ENCODE results near the gene CNTNAP5. TPM values are rescaled to one million over a fixed set of nuclear protein-coding genes. Genes with fewer than 3 reads are reported as not detected.

CNTNAP5 gene
- total and polyA plus RNA-seq, 4 experiments from 2014 or later: not detected

- H3K4me3 ChIP-seq (ENCODE audit: low read length in 2 of 2): no peak overlapping the region
- no peak overlapping the region for H3K27ac Mint-ChIP-seq
- no peaks in the 10 kb centered on the region for H3K4me1 ChIP-seq (ENCODE audit: insufficient read depth, low read length)
- H3K36me3 ChIP-seq (ENCODE audit: insufficient read depth, low read length): no peaks in the 10 kb centered on the region
- H3K9me3 Mint-ChIP-seq: peaks cover 0 to 12% (median 6%) of the 10 kb centered on the region in 8 donors
- no peaks in the 10 kb centered on the region for H3K27me3 ChIP-seq (ENCODE audit: insufficient read depth, low read length)
- H3K27me3 Mint-ChIP-seq: peaks cover 0 to 1% of the 10 kb centered on the region in 2 donors
- H3K36me3 Mint-ChIP-seq: no peaks in the 10 kb centered on the region
- intact Hi-C loops (cut with micrococcal nuclease): no loop called here
- H3K4me3 Mint-ChIP-seq: no peak overlapping the region
- ChIA-PET POLR2A (ENCODE audit: partially characterized antibody) (no interaction called here), CTCF (ENCODE audit: partially characterized antibody) (no interaction called here)
- H3K9me3 ChIP-seq (ENCODE audit: control insufficient read depth in 1 of 2, low read length in 2 of 2): no peaks in the 10 kb centered on the region
- H3K27ac ChIP-seq (ENCODE audit: low read depth, low read length): no peak overlapping the region
- H3K4me1 Mint-ChIP-seq: no peaks in the 10 kb centered on the region
- no peak for DNase-seq
Measured at GRCh38 chr2:124526221-124526620, 501.1 kb downstream of the CNTNAP5 start.

GRCh38 chr2:124530203-124530602 is 505.1 kb downstream of the CNTNAP5 start:
- no peaks in the 10 kb centered on the region for H3K36me3 Mint-ChIP-seq
- no peaks in the 10 kb centered on the region for H3K36me3 ChIP-seq (ENCODE audit: insufficient read depth, low read length)
- peaks cover 4 to 16% (median 8%) of the 10 kb centered on the region in 8 donors for H3K9me3 Mint-ChIP-seq
- intact Hi-C loops (cut with micrococcal nuclease): no loop called here
- no peak overlapping the region for H3K27ac ChIP-seq (ENCODE audit: low read depth, low read length)
- no peak overlapping the region for H3K4me3 ChIP-seq (ENCODE audit: low read length in 2 of 2)
- H3K27me3 Mint-ChIP-seq: peaks cover 0 to 1% of the 10 kb centered on the region in 2 donors
- H3K9me3 ChIP-seq (ENCODE audit: control insufficient read depth in 1 of 2, low read length in 2 of 2): no peaks in the 10 kb centered on the region
- no peak for DNase-seq
- no peaks in the 10 kb centered on the region for H3K27me3 ChIP-seq (ENCODE audit: insufficient read depth, low read length)
- H3K4me1 ChIP-seq (ENCODE audit: insufficient read depth, low read length): no peaks in the 10 kb centered on the region
- H3K4me1 Mint-ChIP-seq: no peaks in the 10 kb centered on the region
- no peak overlapping the region for H3K4me3 Mint-ChIP-seq
- ChIA-PET POLR2A (ENCODE audit: partially characterized antibody) (no interaction called here), CTCF (ENCODE audit: partially characterized antibody) (no interaction called here)
- H3K27ac Mint-ChIP-seq: no peak overlapping the region

GRCh38 chr2:124533226-124533954 is 508.3 kb downstream of the CNTNAP5 start:
- intact Hi-C loops (cut with micrococcal nuclease): no loop called here
- Mint-ChIP-seq H3K9me3 (peaks cover 0 to 22% (median 10%) of the 10 kb centered on the region in 8 donors), H3K4me3 (no peak overlapping the region), H3K27ac (no peak overlapping the region), H3K36me3 (no peaks in the 10 kb centered on the region), H3K4me1 (no peaks in the 10 kb centered on the region), H3K27me3 (no peaks in the 10 kb centered on the region)
- no peak overlapping the region for H3K27ac ChIP-seq (ENCODE audit: low read depth, low read length)
- no peaks in the 10 kb centered on the region for H3K9me3 ChIP-seq (ENCODE audit: control insufficient read depth in 1 of 2, low read length in 2 of 2)
- no peaks in the 10 kb centered on the region for H3K4me1 ChIP-seq (ENCODE audit: insufficient read depth, low read length)
- H3K36me3 ChIP-seq (ENCODE audit: insufficient read depth, low read length): no peaks in the 10 kb centered on the region
- H3K27me3 ChIP-seq (ENCODE audit: insufficient read depth, low read length): no peaks in the 10 kb centered on the region
- DNase-seq: no peak
- ChIA-PET POLR2A (ENCODE audit: partially characterized antibody) (no interaction called here), CTCF (ENCODE audit: partially characterized antibody) (no interaction called here)
- no peak overlapping the region for H3K4me3 ChIP-seq (ENCODE audit: low read length in 2 of 2)

GRCh38 chr2:124534028-124534427 is 508.9 kb downstream of the CNTNAP5 start:
- H3K4me1 Mint-ChIP-seq: no peaks in the 10 kb centered on the region
- H3K27me3 Mint-ChIP-seq: no peaks in the 10 kb centered on the region
- no peaks in the 10 kb centered on the region for H3K36me3 ChIP-seq (ENCODE audit: insufficient read depth, low read length)
- no peaks in the 10 kb centered on the region for H3K4me1 ChIP-seq (ENCODE audit: insufficient read depth, low read length)
- no peak overlapping the region for H3K4me3 Mint-ChIP-seq
- H3K4me3 ChIP-seq (ENCODE audit: low read length in 2 of 2): no peak overlapping the region
- intact Hi-C loops (cut with micrococcal nuclease): no loop called here
- peaks cover 0 to 20% (median 10%) of the 10 kb centered on the region in 8 donors for H3K9me3 Mint-ChIP-seq
- H3K27ac Mint-ChIP-seq: no peak overlapping the region
- no peak for DNase-seq
- ChIA-PET CTCF (ENCODE audit: partially characterized antibody) (no interaction called here), POLR2A (ENCODE audit: partially characterized antibody) (no interaction called here)
- no peaks in the 10 kb centered on the region for H3K36me3 Mint-ChIP-seq
- H3K27me3 ChIP-seq (ENCODE audit: insufficient read depth, low read length): no peaks in the 10 kb centered on the region
- H3K9me3 ChIP-seq (ENCODE audit: control insufficient read depth in 1 of 2, low read length in 2 of 2): no peaks in the 10 kb centered on the region
- H3K27ac ChIP-seq (ENCODE audit: low read depth, low read length): no peak overlapping the region

GRCh38 chr2:124535816-124536215 is 510.7 kb downstream of the CNTNAP5 start:
- intact Hi-C loops (cut with micrococcal nuclease): no loop called here

GRCh38 chr2:124536591-124536990 is 511.5 kb downstream of the CNTNAP5 start:
- Histone ChIP-seq H3K4me3 (ENCODE audit: low read length in 2 of 2) (no peak overlapping the region), H3K4me1 (ENCODE audit: insufficient read depth, low read length) (no peaks in the 10 kb centered on the region), H3K27ac (ENCODE audit: low read depth, low read length) (no peak overlapping the region), H3K27me3 (ENCODE audit: insufficient read depth, low read length) (no peaks in the 10 kb centered on the region), H3K9me3 (ENCODE audit: control insufficient read depth in 1 of 2, low read length in 2 of 2) (no peaks in the 10 kb centered on the region), H3K36me3 (ENCODE audit: insufficient read depth, low read length) (no peaks in the 10 kb centered on the region)
- DNase-seq: no peak
- no peak overlapping the region for H3K4me3 Mint-ChIP-seq
- no peaks in the 10 kb centered on the region for H3K4me1 Mint-ChIP-seq
- H3K27ac Mint-ChIP-seq: no peak overlapping the region
- peaks cover 0 to 18% (median 8%) of the 10 kb centered on the region in 8 donors for H3K9me3 Mint-ChIP-seq
- no peaks in the 10 kb centered on the region for H3K27me3 Mint-ChIP-seq
- no peaks in the 10 kb centered on the region for H3K36me3 Mint-ChIP-seq
- intact Hi-C loops (cut with micrococcal nuclease): no loop called here
- CTCF ChIA-PET (ENCODE audit: partially characterized antibody): no interaction called here
- POLR2A ChIA-PET (ENCODE audit: partially characterized antibody): no interaction called here

More at GRCh38 chr2:124535816-124536215, 510.7 kb downstream of the CNTNAP5 start:
- no peaks in the 10 kb centered on the region for H3K27me3 ChIP-seq (ENCODE audit: insufficient read depth, low read length)
- no peak overlapping the region for H3K27ac Mint-ChIP-seq
- H3K36me3 Mint-ChIP-seq: no peaks in the 10 kb centered on the region
- no peak overlapping the region for H3K4me3 Mint-ChIP-seq
- H3K36me3 ChIP-seq (ENCODE audit: insufficient read depth, low read length): no peaks in the 10 kb centered on the region
- no peak overlapping the region for H3K4me3 ChIP-seq (ENCODE audit: low read length in 2 of 2)
- ChIA-PET POLR2A (ENCODE audit: partially characterized antibody) (no interaction called here), CTCF (ENCODE audit: partially characterized antibody) (no interaction called here)
- peaks cover 0 to 18% (median 8%) of the 10 kb centered on the region in 8 donors for H3K9me3 Mint-ChIP-seq
- no peak overlapping the region for H3K27ac ChIP-seq (ENCODE audit: low read depth, low read length)
- H3K4me1 Mint-ChIP-seq: no peaks in the 10 kb centered on the region
- H3K4me1 ChIP-seq (ENCODE audit: insufficient read depth, low read length): no peaks in the 10 kb centered on the region
- no peak for DNase-seq
- H3K27me3 Mint-ChIP-seq: no peaks in the 10 kb centered on the region
- H3K9me3 ChIP-seq (ENCODE audit: control insufficient read depth in 1 of 2, low read length in 2 of 2): no peaks in the 10 kb centered on the region

- Histone ChIP-seq H3K4me3 (ENCODE audit: low read length in 2 of 2) (no peak overlapping the region), H3K9me3 (ENCODE audit: control insufficient read depth in 1 of 2, low read length in 2 of 2) (no peaks in the 10 kb centered on the region), H3K36me3 (ENCODE audit: insufficient read depth, low read length) (no peaks in the 10 kb centered on the region), H3K27me3 (ENCODE audit: insufficient read depth, low read length) (no peaks in the 10 kb centered on the region), H3K27ac (ENCODE audit: low read depth, low read length) (no peak overlapping the region), H3K4me1 (ENCODE audit: insufficient read depth, low read length) (no peaks in the 10 kb centered on the region)
- H3K27me3 Mint-ChIP-seq: no peaks in the 10 kb centered on the region
- H3K4me1 Mint-ChIP-seq: no peaks in the 10 kb centered on the region
- ChIA-PET POLR2A (ENCODE audit: partially characterized antibody) (no interaction called here), CTCF (ENCODE audit: partially characterized antibody) (no interaction called here)
- H3K9me3 Mint-ChIP-seq: peaks cover 0 to 17% (median 4%) of the 10 kb centered on the region in 8 donors
- no peaks in the 10 kb centered on the region for H3K36me3 Mint-ChIP-seq
- no peak overlapping the region for H3K4me3 Mint-ChIP-seq
- DNase-seq: no peak
- H3K27ac Mint-ChIP-seq: no peak overlapping the region
- intact Hi-C loops (cut with micrococcal nuclease): no loop called here
Measured at GRCh38 chr2:124538549-124538948, 513.5 kb downstream of the CNTNAP5 start.
